SU-DHL-6 (cell line): Measurements from ENCODE around the gene GHRH.

Experiments used
- EZH2phosphoT487 ChIP-seq: fragments of 200-600 bp; sonication (generic), shearing (Covaris generic); conservative IDR thresholded peaks from 2 replicates; pipeline ENCODE4 v1.6.1; 2018; ENCODE audit warnings: mild to moderate bottlenecking, antibody characterized with exemption, low read length, moderate library complexity, mixed read lengths
- TF ChIP-seq, protein P1 (sequence below): fragments of 200-600 bp; sonication (generic); IDR thresholded peaks from one replicate; pipeline ENCODE4 v1.5.1; 2017; ENCODE audit warnings: antibody characterized with exemption, mild to moderate bottlenecking, low read length, moderate library complexity; ENCODE audit not compliant: insufficient read depth, poor library complexity, severe bottlenecking

DNA sequence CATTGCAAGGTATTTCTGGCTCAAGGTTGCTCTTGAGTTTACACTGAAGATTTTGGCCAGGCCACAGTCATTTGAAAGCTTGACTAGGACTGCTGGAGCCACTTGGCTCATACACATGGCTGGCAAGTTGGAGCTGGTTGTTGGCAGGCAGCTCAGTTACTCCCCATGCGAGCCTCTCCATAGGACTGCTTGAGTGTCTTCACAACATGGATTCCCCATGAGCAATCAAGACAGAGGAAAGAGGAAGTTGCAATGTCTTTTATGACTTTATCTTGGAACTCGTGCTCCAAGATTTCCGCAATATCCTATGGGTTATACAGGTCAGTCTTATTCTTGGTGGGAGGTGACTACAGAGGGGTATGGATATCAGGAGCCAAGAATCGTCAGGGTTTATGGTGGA is 26.5 kb upstream of the GHRH start:
- TF ChIP-seq, protein P1, sequence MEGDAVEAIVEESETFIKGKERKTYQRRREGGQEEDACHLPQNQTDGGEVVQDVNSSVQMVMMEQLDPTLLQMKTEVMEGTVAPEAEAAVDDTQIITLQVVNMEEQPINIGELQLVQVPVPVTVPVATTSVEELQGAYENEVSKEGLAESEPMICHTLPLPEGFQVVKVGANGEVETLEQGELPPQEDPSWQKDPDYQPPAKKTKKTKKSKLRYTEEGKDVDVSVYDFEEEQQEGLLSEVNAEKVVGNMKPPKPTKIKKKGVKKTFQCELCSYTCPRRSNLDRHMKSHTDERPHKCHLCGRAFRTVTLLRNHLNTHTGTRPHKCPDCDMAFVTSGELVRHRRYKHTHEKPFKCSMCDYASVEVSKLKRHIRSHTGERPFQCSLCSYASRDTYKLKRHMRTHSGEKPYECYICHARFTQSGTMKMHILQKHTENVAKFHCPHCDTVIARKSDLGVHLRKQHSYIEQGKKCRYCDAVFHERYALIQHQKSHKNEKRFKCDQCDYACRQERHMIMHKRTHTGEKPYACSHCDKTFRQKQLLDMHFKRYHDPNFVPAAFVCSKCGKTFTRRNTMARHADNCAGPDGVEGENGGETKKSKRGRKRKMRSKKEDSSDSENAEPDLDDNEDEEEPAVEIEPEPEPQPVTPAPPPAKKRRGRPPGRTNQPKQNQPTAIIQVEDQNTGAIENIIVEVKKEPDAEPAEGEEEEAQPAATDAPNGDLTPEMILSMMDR, result no peak
- no peak for TF ChIP-seq EZH2phosphoT487
